ENCODE results near the gene PITX2. TPM values are rescaled to one million over a fixed set of nuclear protein-coding genes. Genes with fewer than 3 reads are reported as not detected.
A peak's percentile ranks its signal among the peaks of the same experiment; 100 is the strongest.

Gene PITX2
- total RNA-seq, 4 donors from 2014 or later, result 3.5 to 31.3 (median 18.2) TPM

- peaks cover 0 to 47% (median 0%) of the 10 kb centered on the region in 3 donors for H3K4me1 ChIP-seq
- H3K27ac ChIP-seq, result peak overlapping the region in 3 of 4 donors; percentile 83 to 87 (median 86)
- 27 to 38% methylated on average over 11 of the region's 11 CpGs for WGBS, 2 donors (ENCODE audit: low coverage in 1 of 2)
- H3K4me3 ChIP-seq, result peak overlapping the region in 1 of 2 donors; percentile 73
- no peaks in the 10 kb centered on the region for H3K9me3 ChIP-seq
- H3K36me3 ChIP-seq, result no peaks in the 10 kb centered on the region
- TF ChIP-seq POLR2A (IDR thresholded peaks at IDR 0.05) (no peak), POLR2AphosphoS5 (IDR thresholded peaks at IDR 0.05) (no peak), EP300 (IDR thresholded peaks at IDR 0.05) (no peak), CTCF (IDR thresholded peaks at IDR 0.05) (no peak)
- peaks cover 93% of the 10 kb centered on the region for H3K27me3 ChIP-seq
- no peak for ATAC-seq
Observed at GRCh38 chr4:110623718-110624397, 981 bp upstream of the PITX2 start.

- Histone ChIP-seq H3K36me3 (no peaks in the 10 kb centered on the region), H3K4me1 (peaks cover 0 to 62% (median 0%) of the 10 kb centered on the region in 3 donors), H3K27ac (peak overlapping the region in 3 of 4 donors; percentile 83 to 87 (median 86)), H3K9me3 (no peaks in the 10 kb centered on the region), H3K4me3 (peak overlapping the region; percentile 44 to 73), H3K27me3 (peaks cover 93% of the 10 kb centered on the region)
- 10 to 47% methylated on average over 3 to 4 of the region's 73 CpGs for WGBS, 2 donors (ENCODE audit: low coverage in 1 of 2)
- no peak for TF ChIP-seq POLR2AphosphoS5 (IDR thresholded peaks at IDR 0.05)
- no peak for TF ChIP-seq POLR2A (IDR thresholded peaks at IDR 0.05)
- no peak for TF ChIP-seq EP300 (IDR thresholded peaks at IDR 0.05)
- no peak for TF ChIP-seq CTCF (IDR thresholded peaks at IDR 0.05)
- ATAC-seq, result no peak
Observed at GRCh38 chr4:110621839-110622751, 782 bp downstream of the PITX2 start.

GRCh38 chr4:110621328-110621812, 1.5 kb downstream of the PITX2 start:
- no peaks in the 10 kb centered on the region for H3K36me3 ChIP-seq
- H3K9me3 ChIP-seq, result no peaks in the 10 kb centered on the region
- H3K4me1 ChIP-seq, result peaks cover 0 to 69% (median 0%) of the 10 kb centered on the region in 3 donors
- H3K27ac ChIP-seq, result peak overlapping the region in 3 of 4 donors; percentile 83 to 87 (median 86)
- peaks cover 92% of the 10 kb centered on the region for H3K27me3 ChIP-seq
- H3K4me3 ChIP-seq, result peak overlapping the region; percentile 44 to 73
- WGBS, 2 donors (ENCODE audit: low coverage in 1 of 2), result 12 to 18% methylated on average over 9 to 22 of the region's 40 CpGs
- no peak for ATAC-seq
- TF ChIP-seq POLR2AphosphoS5 (IDR thresholded peaks at IDR 0.05), result no peak
- no peak for TF ChIP-seq EP300 (IDR thresholded peaks at IDR 0.05)
- no peak for TF ChIP-seq CTCF (IDR thresholded peaks at IDR 0.05)
- no peak for TF ChIP-seq POLR2A (IDR thresholded peaks at IDR 0.05)

- H3K27me3 ChIP-seq, result peaks cover 92% of the 10 kb centered on the region
- no peaks in the 10 kb centered on the region for H3K9me3 ChIP-seq
- 26 to 39% methylated on average over 7 to 30 of the region's 37 CpGs for WGBS, 2 donors (ENCODE audit: low coverage in 1 of 2)
- ATAC-seq, result no peak
- H3K4me3 ChIP-seq, result peak overlapping the region; percentile 44 to 73
- H3K36me3 ChIP-seq, result no peaks in the 10 kb centered on the region
- H3K27ac ChIP-seq, result peak overlapping the region in 3 of 4 donors; percentile 83 to 87 (median 86)
- TF ChIP-seq POLR2A (IDR thresholded peaks at IDR 0.05) (no peak), CTCF (IDR thresholded peaks at IDR 0.05) (peak in 1 of 4 experiments; percentile 10), EP300 (IDR thresholded peaks at IDR 0.05) (no peak)
- peaks cover 0 to 75% (median 0%) of the 10 kb centered on the region in 3 donors for H3K4me1 ChIP-seq
Observed at GRCh38 chr4:110620691-110621327, 2.1 kb downstream of the PITX2 start.
